Measurements from ENCODE around the gene IDI2.
"Not testable (repeated sequence)": the region's sequence is repeated elsewhere in the genome, so short reads cannot be mapped to it uniquely, and the experiment has no call there.

Gene IDI2

DNA sequence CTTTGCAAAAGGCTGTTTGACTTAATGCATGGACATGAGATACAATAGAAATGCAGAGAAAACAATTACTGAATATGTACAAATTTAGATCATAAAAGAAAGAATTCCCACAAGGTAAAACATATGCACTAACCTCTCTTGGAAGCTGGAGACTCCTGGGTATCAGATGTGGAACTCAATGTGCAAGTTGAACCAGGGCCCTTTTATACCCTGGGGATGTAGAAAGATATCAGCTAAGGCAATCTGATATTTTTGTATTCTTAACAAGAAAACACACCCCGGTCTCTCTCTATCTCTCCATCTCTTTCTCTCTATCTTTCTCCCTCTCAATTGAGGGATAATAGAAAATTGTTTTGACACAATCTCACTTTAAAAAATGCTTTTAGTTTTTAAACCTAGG is at the start of gene IDI2:
Gene IDI2 (minus strand): TSS at position 177 of the 400 bp plus-strand sequence. CDS start 1,136 bp downstream, outside the sequence.
- no peak for DNase-seq (ENCODE audit: low read depth in 1 of 2, low spot score in 1 of 2)

DNA sequence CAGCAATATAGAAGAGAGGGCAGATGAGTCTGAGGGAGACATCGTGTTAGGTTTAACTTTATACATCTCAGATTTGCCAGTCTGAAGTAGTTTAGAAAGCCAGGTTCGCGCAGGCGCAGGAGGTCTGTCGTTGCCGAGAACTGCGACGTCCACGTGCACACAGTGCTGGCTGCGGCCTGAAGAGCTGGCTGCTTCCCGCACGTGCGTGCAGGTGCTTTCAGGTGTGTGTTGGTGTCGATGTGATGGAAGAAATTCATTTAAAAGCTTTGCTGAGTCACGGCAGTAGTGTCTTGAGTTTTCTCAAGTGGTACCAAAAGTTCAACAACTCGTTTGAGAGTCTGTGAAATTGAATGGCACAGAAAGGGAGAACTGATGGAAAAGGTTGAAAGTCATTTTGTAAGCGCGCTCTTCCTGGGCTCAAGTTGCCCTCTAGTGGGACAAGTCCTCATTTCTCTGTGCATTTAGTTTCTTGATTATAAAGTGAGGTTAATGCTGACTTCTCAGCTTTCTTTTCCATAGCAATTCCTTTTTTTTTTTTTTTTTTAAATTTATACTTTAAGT is 49.2 kb upstream of the IDI2 start:
- DNase-seq (ENCODE audit: low read depth in 1 of 2, low spot score in 1 of 2) = no peak

DNA sequence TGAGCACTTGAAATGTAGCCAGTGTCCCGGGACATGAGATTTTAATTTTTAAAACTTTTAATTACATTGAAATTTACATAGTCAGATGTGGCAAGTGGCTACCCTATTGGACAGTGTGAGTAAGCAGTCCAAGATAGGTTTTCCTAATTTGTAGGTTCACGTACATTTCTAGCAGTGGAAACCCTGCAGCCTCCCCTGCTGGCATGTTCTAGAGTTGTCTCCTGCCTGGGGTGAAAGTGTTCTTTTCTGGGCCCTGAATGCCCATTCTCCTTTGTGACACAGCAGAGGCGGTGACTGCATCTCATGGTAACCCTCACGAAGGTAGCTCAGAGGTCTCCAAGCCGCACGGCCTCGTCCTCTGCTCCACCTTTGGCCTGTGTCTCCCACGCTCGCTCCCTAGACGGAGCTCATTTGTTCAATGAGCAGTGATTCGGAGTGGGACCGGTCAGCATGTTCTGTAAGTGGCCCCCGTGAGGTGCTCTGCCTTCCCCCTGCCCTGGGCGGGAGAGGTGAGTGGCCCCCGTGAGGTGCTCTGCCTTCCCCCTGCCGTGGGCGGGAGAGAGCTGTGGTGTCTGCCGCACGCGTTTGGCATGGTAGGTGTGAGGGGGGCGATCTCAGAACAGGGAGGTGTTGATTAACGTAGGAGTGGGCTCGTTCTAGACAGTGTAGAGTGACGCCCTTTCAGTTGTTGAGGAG is 48.5 kb upstream of the IDI2 start:
- no peak for DNase-seq (ENCODE audit: low read depth in 1 of 2, low spot score in 1 of 2)

DNA sequence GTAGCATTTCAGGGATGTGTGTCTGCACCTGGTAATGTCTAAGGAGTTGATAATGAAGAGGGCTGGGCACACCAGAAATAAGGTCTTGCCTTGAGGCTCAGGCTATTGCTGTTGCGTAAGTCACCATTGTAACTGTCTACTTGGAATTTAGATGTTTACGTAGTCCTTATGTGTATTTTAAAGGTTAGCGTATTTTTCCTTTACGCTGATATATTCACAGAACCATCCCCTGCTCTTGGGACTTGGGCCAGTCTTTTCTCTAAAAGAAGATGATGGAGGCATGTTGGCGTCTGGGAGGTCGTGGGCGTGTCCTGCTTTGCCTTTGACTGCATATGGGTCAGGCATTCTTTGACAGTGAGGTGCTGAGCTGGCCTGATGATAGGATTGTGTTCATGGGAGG is 45.3 kb upstream of the IDI2 start:
- no peak for DNase-seq (ENCODE audit: low read depth in 1 of 2, low spot score in 1 of 2)

DNA sequence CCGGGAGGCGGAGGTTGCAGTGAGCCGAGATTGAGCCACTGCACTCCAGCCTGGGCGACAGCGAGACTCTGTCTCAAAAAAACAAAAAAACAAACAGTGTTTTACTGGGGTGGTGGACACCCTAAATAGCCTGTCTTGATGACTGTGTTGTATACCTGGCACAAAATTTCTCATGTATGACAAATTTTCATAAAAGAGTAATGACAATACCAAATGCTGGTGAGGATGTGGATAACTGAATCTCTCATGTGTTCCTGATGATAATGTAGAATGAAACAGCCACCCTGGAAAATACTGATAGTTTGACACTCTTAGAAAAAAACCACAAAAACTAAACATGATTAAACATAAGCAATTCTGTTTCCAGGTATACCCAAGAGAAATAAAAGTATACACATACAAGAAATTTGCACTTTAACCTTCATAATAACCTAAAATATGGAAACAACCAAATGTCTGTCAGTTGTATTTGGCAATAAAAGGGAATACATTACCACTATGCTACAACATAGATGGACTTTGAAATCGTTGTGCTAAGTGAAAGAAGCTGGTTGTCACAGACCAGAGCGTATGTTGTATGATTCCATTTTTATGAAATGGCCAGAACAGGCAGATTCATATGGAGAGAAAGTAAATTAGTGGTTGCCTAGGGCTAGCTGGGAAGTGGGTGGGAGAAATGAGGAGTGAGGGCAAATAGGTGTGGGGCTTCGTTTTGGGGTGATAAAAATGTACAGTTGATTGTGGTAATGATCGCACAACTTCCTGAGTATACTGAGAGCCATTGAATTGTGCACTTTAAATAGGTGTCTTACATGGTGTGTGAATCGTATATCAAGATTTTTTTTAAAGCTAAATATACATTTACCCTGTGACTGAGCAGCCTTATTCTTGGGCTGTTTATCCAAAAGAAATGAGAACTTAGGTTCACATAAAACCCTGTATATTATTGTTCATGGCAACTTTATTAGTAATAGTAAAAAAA is 43.0 kb upstream of the IDI2 start:
- no peak for DNase-seq (ENCODE audit: low read depth in 1 of 2, low spot score in 1 of 2)

DNA sequence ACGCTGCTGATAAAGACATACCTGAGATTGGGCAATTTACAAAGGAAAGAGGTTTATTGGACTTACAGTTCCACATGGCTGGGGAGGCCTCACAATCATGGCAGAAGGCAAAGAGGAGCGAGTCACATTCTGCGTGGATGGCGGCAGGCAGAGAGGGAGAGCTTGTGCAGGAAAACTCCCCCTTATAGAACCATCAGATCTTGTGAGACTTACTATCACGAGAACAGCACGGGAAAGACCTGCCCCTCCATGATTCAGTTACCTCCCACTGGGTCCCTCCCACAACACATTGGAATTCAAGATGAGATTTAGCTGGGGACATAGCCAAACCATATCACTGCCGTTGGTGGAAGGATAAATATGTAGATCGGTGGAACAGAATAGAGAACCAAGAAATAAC is 41.1 kb upstream of the IDI2 start:
- DNase-seq (ENCODE audit: low read depth in 1 of 2, low spot score in 1 of 2) = not testable (repeated sequence)

DNA sequence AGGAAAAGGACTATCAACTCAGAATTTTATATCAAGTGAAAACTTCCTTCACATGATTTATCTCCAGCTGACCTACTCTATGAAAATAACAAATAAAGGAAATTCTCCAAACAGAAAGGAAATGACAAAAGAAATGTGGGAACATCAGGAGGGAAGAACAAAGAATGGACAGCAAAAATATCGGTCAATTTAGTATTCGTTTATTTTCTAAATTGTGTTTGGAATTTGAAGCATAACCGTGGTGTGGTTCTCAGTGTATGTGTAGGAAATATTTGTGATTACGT is 39.2 kb upstream of the IDI2 start:
- no peak for DNase-seq (ENCODE audit: low read depth in 1 of 2, low spot score in 1 of 2)

DNA sequence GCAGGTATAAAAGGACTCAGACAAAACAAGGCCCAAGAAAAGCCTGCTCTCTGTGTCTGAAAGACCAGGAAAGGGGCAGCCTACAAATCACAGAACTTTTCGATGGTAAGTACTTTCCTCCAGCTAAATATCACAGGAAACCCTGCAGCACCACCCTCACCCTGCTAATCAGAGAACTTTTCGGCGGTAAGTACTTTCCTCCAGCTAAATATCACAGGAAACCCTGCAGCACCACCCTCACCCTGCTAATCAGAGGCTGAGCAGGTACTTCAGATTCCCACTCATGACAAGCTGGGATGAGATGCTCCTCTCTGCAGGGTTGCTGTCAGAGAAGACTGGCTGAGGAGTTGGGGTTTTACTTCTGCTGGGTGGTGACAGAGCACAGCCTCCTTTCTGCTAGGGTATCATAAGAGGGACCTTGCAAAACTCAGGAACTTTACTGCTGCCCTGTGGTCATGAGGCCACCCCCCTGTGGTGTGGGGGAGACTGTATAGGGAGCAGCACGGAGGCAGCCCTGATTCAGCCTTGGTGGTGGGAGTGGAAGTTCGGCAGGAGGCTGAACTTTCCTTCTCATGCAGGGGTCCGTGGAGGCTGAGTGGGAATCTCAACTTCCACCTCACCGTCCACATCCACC is 37.7 kb upstream of the IDI2 start:
- no peak for DNase-seq (ENCODE audit: low read depth in 1 of 2, low spot score in 1 of 2)

DNA sequence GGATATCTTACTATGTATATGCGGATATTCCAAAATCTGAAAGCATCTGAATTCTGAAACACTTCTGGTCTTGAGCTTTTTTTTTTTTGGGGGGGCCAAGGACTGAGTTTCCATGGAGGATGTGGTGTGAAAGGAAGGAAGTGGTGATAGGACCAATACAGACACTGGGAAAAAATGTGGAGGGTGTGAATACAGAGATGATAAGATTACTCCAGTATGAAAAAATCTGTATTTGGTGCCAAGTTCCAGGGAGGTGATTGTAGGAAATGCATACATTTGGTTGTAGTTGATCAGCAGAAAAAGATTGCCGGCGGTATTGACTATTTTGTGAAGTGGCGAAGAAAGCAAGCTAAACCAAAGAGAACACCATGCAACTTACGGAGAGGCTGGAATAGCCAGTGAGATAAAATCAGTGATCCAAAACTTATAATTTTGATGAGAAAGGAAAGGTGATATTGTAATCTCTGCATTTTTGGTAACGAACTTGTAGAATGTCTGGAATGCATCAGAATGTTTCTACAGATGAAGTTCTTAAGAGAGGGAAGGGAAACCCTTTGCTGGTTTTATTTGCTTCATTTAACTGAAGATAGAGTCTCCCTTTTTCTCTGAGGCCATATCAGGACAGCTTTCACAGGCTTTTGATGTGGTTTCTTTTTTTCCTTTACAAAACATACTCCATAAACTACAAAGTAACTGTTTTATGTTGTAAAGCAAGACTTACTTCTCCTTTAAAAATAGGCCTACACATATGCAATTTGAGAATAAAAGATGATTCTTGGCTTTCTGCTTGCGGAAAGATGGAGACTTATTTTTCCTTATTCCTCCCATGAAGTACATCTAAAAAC is 36.5 kb upstream of the IDI2 start:
- no peak for DNase-seq (ENCODE audit: low read depth in 1 of 2, low spot score in 1 of 2)

DNA sequence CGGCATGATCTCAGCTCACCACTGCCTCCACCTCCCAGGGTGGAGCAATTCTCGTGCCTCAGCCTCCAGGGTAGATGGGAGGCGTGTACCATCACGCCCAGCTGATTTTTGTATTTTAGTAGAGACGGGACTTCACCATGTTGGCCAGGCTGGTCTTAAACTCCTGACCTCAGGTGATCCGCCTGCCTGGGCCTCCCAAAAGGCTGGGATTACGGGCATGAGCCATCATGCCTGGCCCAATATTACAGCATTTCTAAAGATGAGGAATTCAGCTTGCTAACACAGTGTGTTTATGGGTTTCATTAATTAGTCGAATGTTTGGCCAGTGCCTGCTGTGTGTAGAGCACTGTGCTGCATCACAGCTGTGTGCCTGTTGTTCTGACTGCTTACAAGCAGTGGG is 34.2 kb upstream of the IDI2 start:
- DNase-seq (ENCODE audit: low read depth in 1 of 2, low spot score in 1 of 2) = no peak

DNA sequence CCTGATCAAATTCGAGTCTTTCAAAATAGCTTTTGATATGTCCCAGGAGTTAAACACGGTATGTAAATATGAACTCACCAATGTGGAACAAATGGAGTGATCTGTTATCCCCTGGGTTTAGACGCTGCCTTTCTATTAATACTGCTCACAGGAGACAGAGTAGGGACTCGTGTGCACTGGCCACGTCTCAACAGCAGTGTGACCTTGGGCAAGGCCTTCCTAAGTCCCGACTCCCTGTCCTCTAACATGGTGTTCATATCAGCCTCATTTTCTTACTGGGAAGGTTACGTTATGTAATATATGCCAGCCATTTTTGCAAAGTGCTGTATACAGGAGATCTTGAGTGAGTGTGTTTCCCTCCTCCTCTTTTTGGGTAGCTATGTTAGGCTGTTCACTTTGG is 32.4 kb upstream of the IDI2 start:
- DNase-seq (ENCODE audit: low read depth in 1 of 2, low spot score in 1 of 2) = no peak

DNA sequence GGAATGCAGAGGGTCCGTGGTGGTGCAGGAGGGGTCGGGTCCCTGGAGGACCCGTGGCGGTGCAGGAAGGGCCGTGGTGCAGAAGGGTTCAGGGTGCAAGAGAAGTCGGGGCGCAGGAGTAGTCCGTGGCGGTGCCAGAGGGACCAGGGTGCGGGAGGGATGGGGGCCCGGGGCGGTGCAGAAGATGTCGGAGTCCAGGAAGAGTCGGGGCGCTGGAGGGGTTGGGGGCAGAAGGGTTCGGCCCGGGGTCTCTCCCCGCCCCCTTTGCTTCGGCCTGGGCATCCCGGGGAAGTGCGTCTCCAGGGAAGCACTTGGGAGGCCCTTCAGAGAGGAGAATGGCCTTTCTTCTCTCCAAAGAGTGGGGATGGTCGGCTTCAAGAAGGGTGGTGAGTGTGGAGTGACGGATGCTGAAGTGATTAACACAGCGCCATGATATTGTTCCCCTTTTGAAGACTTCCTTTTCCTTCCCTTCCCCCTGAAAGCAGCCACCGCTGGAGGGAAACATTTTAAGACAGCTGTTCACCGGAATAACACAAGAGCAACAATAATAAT is 31.5 kb upstream of the IDI2 start:
- DNase-seq (ENCODE audit: low read depth in 1 of 2, low spot score in 1 of 2) = no peak

DNA sequence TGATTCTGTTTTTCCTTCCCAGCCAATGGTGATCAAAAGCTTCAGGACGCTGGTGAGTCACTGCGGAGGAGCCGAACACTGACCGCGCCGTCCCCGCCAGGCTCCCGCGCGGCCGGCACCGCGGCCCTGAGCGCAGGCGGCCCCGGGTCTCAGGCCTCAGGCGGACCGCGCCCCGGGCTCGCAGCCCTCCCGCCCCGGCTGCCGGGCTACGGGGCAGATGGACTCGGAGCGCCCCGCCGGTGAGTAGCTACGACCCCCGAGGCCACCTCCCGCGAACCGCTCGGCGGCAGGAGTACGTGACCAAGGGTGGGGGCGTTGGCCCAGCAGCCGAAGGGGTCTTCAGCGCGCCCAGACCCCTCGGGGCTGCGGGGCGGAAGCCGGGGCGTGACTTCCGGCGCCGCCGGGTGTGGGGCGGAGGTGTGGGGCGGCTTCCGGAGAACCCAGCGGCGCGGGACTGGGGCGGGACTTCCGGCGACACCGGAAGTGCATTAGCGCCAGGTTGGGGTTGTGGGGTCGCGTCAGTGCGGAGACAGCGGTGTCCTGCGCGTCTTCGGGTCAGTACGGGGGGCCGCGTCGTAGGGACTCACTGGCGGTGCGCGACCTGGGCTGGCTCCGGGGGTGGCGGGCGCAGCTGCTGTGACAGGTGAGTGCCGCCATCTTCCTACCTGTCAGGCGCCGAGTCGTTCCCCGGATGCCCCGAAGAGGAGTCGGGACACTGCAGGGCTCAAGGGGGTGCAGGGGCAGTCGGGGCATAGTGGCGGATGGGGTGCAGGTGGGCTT is 30.9 kb upstream of the IDI2 start, which contains the start of gene WDR37:
Gene WDR37 (plus strand): TSS at position 60 of the 780 bp plus-strand sequence. CDS start 15,771 bp downstream, outside the sequence.
- peak; percentile 69 to 82 for DNase-seq (ENCODE audit: low read depth in 1 of 2, low spot score in 1 of 2)

DNA sequence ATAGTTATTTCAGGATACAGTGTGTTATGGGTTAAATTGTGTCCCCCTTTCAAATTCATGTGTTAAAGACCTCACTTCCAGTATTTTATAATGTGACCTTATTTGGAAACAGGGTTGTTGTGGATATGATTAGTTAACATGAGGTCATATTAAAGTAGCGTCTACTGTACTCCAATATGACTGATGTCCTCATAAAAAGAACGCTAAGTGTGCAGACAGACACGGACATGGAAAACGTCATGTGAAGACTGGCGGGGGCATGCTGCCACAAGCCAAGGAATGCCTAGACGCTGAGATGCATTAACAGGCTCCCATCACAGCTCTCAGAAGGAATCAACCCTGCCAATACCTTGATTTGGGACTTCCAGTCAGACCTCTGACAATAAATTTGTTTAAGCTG is 29.0 kb upstream of the IDI2 start:
- DNase-seq (ENCODE audit: low read depth in 1 of 2, low spot score in 1 of 2) = no peak

DNA sequence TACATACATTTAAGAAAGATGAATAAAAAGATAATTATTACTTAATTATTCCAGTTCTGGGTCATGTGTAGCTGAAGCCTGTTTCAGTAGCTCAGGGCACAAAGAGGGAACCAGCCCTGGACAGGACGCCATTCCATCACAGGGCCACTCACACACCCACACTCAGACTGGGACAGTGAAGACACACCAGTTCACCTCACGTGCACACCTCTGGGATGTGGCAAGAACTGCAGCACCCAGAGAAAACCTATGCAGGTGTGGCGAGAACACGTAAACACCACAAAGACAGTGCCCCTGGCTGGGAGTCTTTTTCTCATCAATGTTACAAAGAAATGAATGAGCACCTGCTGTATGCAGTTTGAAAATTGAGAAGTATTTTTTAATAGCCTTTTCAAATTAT is 24.9 kb upstream of the IDI2 start:
- DNase-seq (ENCODE audit: low read depth in 1 of 2, low spot score in 1 of 2) = no peak

DNA sequence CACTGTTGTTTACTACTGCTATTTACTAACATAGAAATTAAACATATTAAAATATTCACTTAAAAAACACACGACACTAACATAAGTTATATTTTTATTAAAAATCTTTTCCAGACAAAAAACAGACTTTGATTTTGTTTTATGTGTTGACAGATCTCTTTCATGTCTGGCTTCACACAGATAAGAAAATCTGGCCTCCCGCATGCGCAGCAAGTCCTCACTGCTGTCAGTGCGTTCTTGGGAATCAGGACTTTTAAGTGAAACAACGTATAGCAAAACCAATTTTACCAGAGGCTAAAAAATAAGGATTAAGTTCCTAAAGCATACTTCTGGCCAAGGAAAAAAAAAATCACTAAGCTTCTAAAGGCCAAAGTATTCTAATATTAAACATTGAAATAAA is 24.5 kb upstream of the IDI2 start:
- no peak for DNase-seq (ENCODE audit: low read depth in 1 of 2, low spot score in 1 of 2)

DNA sequence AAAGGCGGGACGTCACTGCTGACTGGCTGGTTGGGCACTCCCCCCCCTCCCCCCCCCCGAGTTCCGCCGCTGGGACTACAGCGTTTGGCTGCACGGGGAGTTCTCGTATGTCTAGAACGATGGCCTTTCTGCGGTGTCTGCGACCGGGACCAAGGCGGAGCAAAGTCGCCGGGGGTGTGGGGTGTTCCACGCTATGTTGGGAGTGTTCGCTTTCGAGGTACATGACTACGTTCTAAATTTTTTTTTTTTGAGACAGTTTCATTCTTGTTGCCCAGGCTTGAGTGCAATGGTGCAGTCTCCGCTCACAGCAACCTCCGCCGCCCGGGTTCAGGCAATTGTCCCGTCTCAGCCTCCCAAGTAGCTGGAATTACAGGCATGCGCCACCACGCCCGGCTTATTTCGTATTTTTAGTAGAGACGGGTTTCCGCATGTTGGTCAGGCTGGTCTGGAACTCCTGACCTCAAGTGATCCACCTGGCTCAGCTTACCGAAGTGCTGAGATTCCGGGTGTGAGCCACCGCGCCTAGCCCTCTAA is 23.8 kb upstream of the IDI2 start:
- DNase-seq (ENCODE audit: low read depth in 1 of 2, low spot score in 1 of 2) = no peak

DNA sequence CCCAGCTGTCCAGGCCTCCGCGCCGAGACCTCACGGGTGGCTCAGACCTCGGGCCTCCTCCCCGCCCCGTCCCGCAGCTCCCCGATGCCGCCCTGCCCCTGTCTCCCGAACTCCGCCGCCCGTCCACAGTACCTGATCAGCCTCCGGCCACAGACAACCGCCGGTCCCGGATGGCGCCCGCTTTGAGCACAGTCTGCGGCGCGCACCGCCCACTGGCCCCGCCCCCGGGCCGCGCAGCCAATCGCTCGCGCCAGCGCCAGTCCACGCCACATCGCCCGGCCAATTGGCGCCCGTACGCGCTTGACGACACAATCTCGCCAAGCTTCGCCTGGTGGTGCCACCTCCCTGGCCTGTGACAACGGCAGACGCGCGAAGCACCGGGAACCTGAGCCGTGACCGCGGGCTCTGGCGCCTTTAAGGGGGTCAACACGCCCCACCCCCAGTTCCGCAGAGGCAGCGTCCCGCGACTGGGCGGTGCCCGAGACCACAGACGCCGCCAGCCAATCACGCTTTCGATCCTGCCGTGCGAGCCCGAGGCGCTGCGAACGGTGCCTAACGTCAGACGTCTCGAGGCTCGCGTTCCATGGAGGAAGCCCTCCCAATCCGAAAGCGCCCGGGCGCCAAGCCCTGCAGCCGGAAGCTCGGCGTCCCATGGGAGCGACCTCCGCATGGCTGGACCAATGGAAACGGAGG is 23.2 kb upstream of the IDI2 start, which contains the start of gene IDI1:
Gene IDI1 (minus strand): TSS at position 388 of the 693 bp plus-strand sequence. CDS start 116 bp downstream, at position 272.
- peak; percentile 89 to 93 for DNase-seq (ENCODE audit: low read depth in 1 of 2, low spot score in 1 of 2)

DNA sequence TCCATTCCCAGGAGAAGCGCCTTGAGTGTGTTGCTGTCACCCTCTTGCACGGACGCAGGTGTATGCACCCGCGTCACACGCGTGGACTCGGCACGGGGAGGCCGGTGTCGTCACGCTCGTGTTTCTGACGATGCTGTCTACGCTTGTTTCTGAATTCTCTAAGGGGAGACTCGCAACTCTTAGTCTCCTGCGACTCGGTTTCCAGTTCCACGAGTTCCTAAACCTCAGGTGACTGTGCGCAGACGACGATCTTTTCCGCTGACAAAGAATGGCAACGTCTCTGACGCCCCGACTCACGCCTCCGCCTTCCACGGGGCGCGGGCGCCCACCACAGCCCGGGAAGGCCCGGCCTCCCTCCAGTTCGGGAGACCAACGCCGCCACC is 22.7 kb upstream of the IDI2 start:
- no peak for DNase-seq (ENCODE audit: low read depth in 1 of 2, low spot score in 1 of 2)

Data from activated CD4-positive, alpha-beta T cell treated with anti-CD3 and anti-CD28 coated beads, Interleukin-2, amount 50 U/mL, for 24 hours (primary cell).